DND-41 (cell line): ENCODE measurements around the gene ARHGAP26.

Source experiments
- CTCF ChIP-seq: IDR thresholded peaks from 2 replicates; pipeline ENCODE4 v1.5.1; 2012; ENCODE audit warnings: borderline replicate concordance, low read length, moderate library complexity, mild to moderate bottlenecking; ENCODE audit not compliant: poor library complexity, severe bottlenecking; ENCODE audit errors: extremely low read depth
- EZH2 ChIP-seq: IDR thresholded peaks from 3 replicates; pipeline ENCODE4 v1.6.1; 2012; ENCODE audit warnings: borderline replicate concordance, low read depth, mild to moderate bottlenecking, moderate library complexity, low read length, inconsistent platforms; ENCODE audit not compliant: severe bottlenecking

DNA sequence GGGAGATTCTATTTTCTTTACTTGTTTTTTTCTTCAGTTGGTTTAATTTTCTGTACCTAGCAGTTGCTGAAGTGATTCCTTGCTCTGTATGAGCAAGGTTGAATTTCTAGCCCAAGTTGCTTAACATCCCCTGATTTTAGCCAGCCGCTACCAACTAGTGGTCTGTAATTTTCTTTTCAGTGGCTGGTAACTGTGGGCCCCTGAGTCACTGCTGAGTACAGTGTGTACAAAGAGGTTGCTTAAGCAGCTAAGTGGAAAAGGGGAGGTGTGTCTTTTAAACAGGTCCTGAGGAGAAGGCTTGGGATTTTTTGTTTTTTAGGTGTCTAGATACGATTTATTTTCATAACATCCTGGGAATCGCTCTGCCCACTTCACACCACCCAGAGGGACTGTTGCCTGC lies 378.6 kb downstream of the ARHGAP26 start:
- TF ChIP-seq CTCF = no peak
- no peak for TF ChIP-seq EZH2
